Common myeloid progenitor, CD34-positive (primary cell): ENCODE results near the gene TMEM82.

Experiments
- CTCF ChIA-PET: fragments of 350-600 bp; sonication (Branson Sonifier 250); formaldehyde crosslinking; loops from one replicate; lab custom pipeline; 2021; ENCODE audit warnings: antibody characterized with exemption; lab: Charles Lee
- POLR2A ChIA-PET: fragments of 350-600 bp; sonication (Branson Sonifier 250); formaldehyde crosslinking; loops from one replicate; lab custom pipeline; 2021; ENCODE audit warnings: antibody characterized with exemption; lab: Charles Lee
- DNase-seq, 3 donors: peaks; one replicate each; pipeline versions ENCODE4 v3.0.0 to v3.0.0-alpha.2; 2013
- H3K27ac ChIP-seq, 2 experiments: 1 replicate in 1 of 2; 2 replicates in 1 of 2; pipeline ENCODE4 v1.7.0; 2013; ENCODE audit warnings: inconsistent platforms in 2 of 2, low read length in 2 of 2, mild to moderate bottlenecking in 2 of 2, low read depth in 1 of 2, moderate library complexity in 1 of 2; ENCODE audit not compliant: severe bottlenecking in 2 of 2, insufficient read depth in 1 of 2, poor library complexity in 1 of 2
- H3K27me3 ChIP-seq, 5 experiments: replicated peaks in 2 of 5; 1 replicate in 3 of 5; 2 replicates in 2 of 5; pipeline versions ENCODE4 v1.6.1 to v1.7.0; 2013; ENCODE audit warnings: low read length in 4 of 5, mild to moderate bottlenecking in 2 of 5, moderate library complexity in 2 of 5, inconsistent platforms in 1 of 5; ENCODE audit not compliant: insufficient read depth in 5 of 5, control insufficient read depth in 4 of 5
- H3K36me3 ChIP-seq, 4 experiments: 1 replicate in 2 of 4; 2 replicates in 2 of 4; pipeline versions ENCODE4 v1.6.1 to v1.7.0; 2013; ENCODE audit warnings: low read length in 3 of 4, control low read depth in 1 of 4, mild to moderate bottlenecking in 1 of 4; ENCODE audit not compliant: control insufficient read depth in 4 of 4, insufficient read depth in 4 of 4
- H3K4me1 ChIP-seq, 4 experiments: 1 replicate in 3 of 4; 2 replicates in 1 of 4; pipeline versions ENCODE4 v1.6.1 to v1.7.1; 2013; ENCODE audit warnings: low read length in 3 of 4, mild to moderate bottlenecking in 3 of 4, control low read depth in 1 of 4, inconsistent platforms in 1 of 4, moderate library complexity in 1 of 4; ENCODE audit not compliant: control insufficient read depth in 4 of 4, insufficient read depth in 4 of 4; ENCODE audit errors: control extremely low read depth in 1 of 4
- H3K4me3 ChIP-seq, 7 experiments: 1 replicate in 4 of 7; 2 replicates in 3 of 7; pipeline versions ENCODE4 v1.5.1 to v1.7.0; 2013; ENCODE audit warnings: mild to moderate bottlenecking in 7 of 7, low read length in 6 of 7, moderate library complexity in 6 of 7, inconsistent platforms in 2 of 7, low read depth in 2 of 7, control low read depth in 1 of 7; ENCODE audit not compliant: insufficient read depth in 4 of 7, control insufficient read depth in 1 of 7; ENCODE audit errors: extremely low read depth in 1 of 7
- H3K9me3 ChIP-seq, 5 experiments: 1 replicate in 4 of 5; 2 replicates in 1 of 5; pipeline versions ENCODE4 v1.6.1 to v1.7.1; 2013; ENCODE audit warnings: low read length in 4 of 5, mild to moderate bottlenecking in 2 of 5, inconsistent platforms in 1 of 5, low read depth in 1 of 5, moderate library complexity in 1 of 5; ENCODE audit not compliant: control insufficient read depth in 4 of 5, insufficient read depth in 2 of 5; ENCODE audit errors: control extremely low read depth in 1 of 5
- WGBS: methylation state at CpG from one replicate; pipeline ENCODE4 v1.1.5; 2013; ENCODE audit not compliant: insufficient coverage; 5-methylcytosine and 5-hydroxymethylcytosine counted together

Gene TMEM82

DNA sequence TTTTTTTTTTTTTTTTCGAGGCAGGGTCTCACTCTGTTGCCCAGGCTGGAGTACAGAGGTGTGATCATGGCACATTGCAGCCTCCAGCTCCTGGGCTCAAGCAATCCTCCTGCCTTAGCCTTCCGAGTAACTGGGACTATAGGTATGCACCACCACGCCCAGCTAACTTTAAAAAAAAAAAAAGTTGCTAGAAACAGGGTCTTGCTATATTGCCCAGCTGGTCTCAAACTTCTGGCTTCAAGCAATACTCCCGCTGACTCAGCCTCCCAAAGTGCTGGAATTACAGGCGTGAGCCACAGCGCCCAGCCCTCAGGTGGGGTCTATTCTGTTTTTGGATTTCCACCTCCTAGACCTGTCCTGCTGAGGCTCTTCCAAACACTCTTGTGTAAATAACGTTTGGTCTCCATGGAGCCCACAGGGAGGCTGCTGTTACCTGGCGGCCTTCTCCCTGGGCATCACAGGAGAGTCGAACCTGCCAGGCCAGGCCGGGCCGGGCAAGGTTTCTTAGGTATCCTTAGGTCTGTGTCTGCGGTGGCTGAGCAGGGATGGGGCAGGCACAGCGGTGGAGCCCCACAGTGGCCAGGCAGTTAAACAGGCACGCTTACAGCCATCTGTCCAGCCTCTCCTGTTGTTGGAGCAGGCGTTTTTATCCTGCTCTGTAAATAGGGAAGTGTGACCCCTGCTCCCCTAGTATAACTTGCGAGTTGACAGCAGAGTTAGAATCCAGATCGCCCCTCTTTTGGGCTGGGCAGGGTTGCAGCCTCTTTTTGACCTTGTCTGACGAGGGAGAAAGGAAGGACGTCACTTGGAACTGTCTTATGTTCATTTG is 39.4 kb upstream of the TMEM82 start:
- no peak for DNase-seq
- H3K36me3 ChIP-seq: peaks cover 0 to 19% (median 7%) of the 10 kb centered on the region in 4 experiments
- ChIA-PET POLR2A (interaction anchor here (0.5 kb wide), 1 partner anchor 21 kb away, joined by 3 read pairs; no protein-coding TSS in a partner anchor), CTCF (interaction anchor here (1.2 kb wide), 1 partner anchor 107 kb away, joined by 3 read pairs; no protein-coding TSS in a partner anchor)
- 97% methylated on average over 16 of the region's 19 CpGs for WGBS
- H3K9me3 ChIP-seq: no peaks in the 10 kb centered on the region
- H3K4me3 ChIP-seq: no peak overlapping the region
- H3K27ac ChIP-seq: no peak overlapping the region
- no peaks in the 10 kb centered on the region for H3K27me3 ChIP-seq
- peaks cover under 1 to 7% (median 2%) of the 10 kb centered on the region in 4 experiments for H3K4me1 ChIP-seq

DNA sequence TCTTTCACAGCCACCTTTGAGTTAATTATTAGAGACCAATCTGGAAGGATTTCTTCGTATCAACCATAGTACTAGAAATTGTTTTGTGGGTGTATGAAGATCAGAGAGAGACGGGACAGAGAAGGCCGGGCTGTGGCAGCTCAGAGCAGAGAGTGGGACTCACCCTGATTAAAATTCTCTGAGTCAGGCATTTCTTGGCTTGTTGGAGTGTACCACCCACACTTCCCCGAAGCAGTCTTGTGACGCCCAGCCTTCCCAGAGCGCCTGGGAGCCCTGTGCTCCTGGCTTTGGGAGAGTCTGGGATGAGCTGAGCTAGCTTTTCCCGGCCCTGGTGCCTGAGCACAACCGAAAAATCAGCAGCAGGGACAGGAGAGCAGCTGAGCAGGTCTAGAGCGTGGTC is 38.7 kb upstream of the TMEM82 start:
- POLR2A ChIA-PET: interaction anchor here (0.5 kb wide), 1 partner anchor 22 kb away, joined by 3 read pairs; no protein-coding TSS in a partner anchor
- WGBS: 100% methylated on average over 7 of the region's 9 CpGs
- Histone ChIP-seq H3K9me3 (no peaks in the 10 kb centered on the region), H3K4me3 (no peak overlapping the region), H3K36me3 (peaks cover 0 to 19% (median 7%) of the 10 kb centered on the region in 4 experiments), H3K27ac (no peak overlapping the region), H3K27me3 (no peaks in the 10 kb centered on the region), H3K4me1 (peaks cover 0 to 2% (median 0%) of the 10 kb centered on the region in 4 experiments)
- no peak for DNase-seq
- CTCF ChIA-PET: interaction anchor here (1.0 kb wide), 1 partner anchor 12 kb away, joined by 3 read pairs; no protein-coding TSS in a partner anchor

DNA sequence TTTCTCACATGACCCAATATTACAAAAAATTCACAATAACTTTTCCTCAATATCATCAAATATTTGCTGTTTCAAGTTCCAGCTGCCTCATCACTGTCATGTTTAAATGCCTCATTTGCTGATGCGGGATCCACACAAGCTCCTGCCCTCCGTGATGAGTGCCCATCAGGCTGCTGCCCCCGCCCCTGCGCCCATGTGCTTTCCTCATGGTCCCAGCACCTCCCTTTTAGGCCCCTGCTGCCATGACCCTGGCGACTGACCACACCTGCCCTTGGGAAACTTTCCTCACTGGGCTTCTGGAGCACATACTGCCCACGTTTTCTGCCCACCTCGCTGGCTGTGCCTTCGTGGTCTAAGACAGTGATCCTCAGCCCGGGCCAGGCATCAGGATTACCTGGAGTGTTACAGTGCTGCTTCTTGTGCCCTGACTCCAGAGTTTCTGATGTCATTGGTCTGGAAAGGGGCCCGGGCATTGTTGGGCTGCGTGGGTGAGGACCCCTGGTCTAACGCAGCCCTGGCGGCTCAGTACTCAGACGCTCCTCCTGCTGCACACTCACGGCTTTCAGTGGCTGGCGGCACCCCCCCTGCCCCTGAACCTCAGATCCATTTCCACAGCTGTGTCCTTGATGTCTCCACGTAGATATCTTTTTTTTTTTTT is 37.6 kb upstream of the TMEM82 start:
- no peak for DNase-seq
- peaks cover 0 to 19% (median 7%) of the 10 kb centered on the region in 4 experiments for H3K36me3 ChIP-seq
- no peak overlapping the region for H3K27ac ChIP-seq
- WGBS: 96% methylated on average over 10 of the region's 17 CpGs
- ChIA-PET POLR2A (interaction anchor here (0.6 kb wide), 1 partner anchor 52 kb away, joined by 4 read pairs; no protein-coding TSS in a partner anchor), CTCF (interaction anchor here (1.0 kb wide), 1 partner anchor 13 kb away, joined by 3 read pairs; no protein-coding TSS in a partner anchor)
- no peaks in the 10 kb centered on the region for H3K4me1 ChIP-seq
- H3K9me3 ChIP-seq: no peaks in the 10 kb centered on the region
- no peaks in the 10 kb centered on the region for H3K27me3 ChIP-seq
- H3K4me3 ChIP-seq: no peak overlapping the region

DNA sequence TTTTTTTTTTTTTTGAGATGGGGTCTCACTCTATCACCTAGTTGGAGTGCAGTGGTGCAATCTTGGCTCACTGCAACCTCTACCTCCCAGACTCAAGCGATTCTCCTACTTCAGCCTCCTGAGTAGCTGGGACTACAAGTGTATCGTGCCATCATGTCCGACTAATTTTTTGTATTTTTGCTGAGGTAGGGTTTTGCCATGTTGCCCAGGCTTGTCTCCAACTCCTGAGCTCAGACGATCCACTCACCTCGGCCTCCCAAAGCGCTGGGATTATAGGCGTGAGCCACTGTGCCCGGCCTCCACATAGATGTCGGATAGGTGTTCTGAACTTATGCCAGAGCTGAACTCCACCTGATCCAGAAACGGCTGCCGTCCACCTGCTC is 37.1 kb upstream of the TMEM82 start:
- no peak overlapping the region for H3K27ac ChIP-seq
- H3K27me3 ChIP-seq: no peaks in the 10 kb centered on the region
- no peak for DNase-seq
- no peak overlapping the region for H3K4me3 ChIP-seq
- ChIA-PET CTCF (interaction anchor here (0.5 to 2.4 kb wide), 2 partner anchors 14 to 100 kb away, joined by 4 to 6 read pairs; no protein-coding TSS in a partner anchor), POLR2A (interaction anchor here (0.6 kb wide), 1 partner anchor 53 kb away, joined by 4 read pairs; no protein-coding TSS in a partner anchor)
- no peaks in the 10 kb centered on the region for H3K9me3 ChIP-seq
- H3K4me1 ChIP-seq: no peaks in the 10 kb centered on the region
- peaks cover 0 to 19% (median 7%) of the 10 kb centered on the region in 4 experiments for H3K36me3 ChIP-seq
- 98% methylated on average over 9 of the region's 11 CpGs for WGBS

DNA sequence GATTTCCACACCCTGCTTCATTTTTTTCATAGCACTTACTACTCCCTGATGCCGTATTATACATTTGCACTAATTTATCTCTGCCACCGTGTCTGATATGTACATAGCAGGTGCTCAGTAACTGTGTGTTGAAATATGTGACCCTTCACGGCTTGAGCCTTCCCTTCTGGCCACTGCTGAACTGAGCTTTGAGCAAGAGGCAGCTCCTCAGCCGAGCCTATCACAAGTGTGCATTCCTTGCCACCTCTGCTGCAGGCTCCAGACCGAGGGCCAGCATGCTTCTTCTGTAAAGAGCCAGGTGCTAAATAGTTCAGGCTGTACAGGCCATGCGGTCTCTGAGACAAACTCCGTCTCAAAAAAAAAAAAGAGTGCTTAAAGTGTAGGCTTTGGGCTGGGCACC is 35.5 kb upstream of the TMEM82 start:
- no peak for DNase-seq
- H3K4me1 ChIP-seq: no peaks in the 10 kb centered on the region
- H3K27ac ChIP-seq: no peak overlapping the region
- H3K9me3 ChIP-seq: no peaks in the 10 kb centered on the region
- WGBS: 100% methylated on average over 3 of the region's 7 CpGs
- no peak overlapping the region for H3K4me3 ChIP-seq
- ChIA-PET POLR2A (no interaction called here), CTCF (interaction anchor here (1.9 to 2.4 kb wide), 2 partner anchors 10 to 15 kb away, joined by 6 to 10 read pairs; no protein-coding TSS in a partner anchor)
- peaks cover 0 to 18% (median 7%) of the 10 kb centered on the region in 4 experiments for H3K36me3 ChIP-seq
- no peaks in the 10 kb centered on the region for H3K27me3 ChIP-seq

DNA sequence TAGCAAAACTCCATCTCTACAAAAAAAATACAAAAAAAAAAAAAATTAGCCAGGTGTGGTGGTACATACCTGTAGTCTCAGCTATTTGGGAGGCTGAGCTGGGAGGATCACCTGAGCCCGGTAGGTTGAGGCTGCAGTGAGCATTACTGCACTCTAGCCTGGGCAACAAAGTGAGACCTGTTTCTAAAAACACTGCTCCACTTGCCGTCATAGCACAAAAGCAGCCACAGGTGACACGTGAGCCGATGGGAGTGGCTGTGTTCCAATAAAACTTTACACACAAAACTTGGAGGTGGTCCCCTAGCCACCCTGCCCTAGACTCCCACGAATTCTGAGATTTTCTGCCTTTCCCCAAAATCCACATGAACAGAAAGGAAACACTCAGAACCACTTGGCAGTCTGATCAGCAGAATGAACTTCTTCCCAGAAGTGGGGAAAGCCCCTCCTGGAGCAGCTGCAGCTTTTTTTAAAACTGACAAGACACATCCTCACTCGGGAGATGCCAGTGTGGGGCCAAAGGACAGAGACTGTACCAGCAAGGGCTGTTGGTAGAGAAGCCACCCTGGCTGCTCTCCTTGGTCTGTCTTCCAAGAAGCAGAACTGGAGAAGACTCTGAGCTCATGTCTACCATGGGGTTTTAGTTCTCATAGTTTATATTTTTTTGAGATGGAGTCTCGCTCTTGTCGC is 34.9 kb upstream of the TMEM82 start:
- DNase-seq: no peak
- H3K4me3 ChIP-seq: no peak overlapping the region
- H3K9me3 ChIP-seq: no peaks in the 10 kb centered on the region
- H3K4me1 ChIP-seq: no peaks in the 10 kb centered on the region
- H3K36me3 ChIP-seq: peaks cover 0 to 13% (median 5%) of the 10 kb centered on the region in 4 experiments
- H3K27me3 ChIP-seq: no peaks in the 10 kb centered on the region
- no peak overlapping the region for H3K27ac ChIP-seq
- ChIA-PET POLR2A (no interaction called here), CTCF (interaction anchor here (1.5 to 2.4 kb wide), 3 partner anchors 9 to 16 kb away, joined by 4 to 10 read pairs (median 6); no protein-coding TSS in a partner anchor)
- WGBS: 94% methylated on average over 6 of the region's 8 CpGs
